Measurements from ENCODE around the gene SETD3. TPM values are rescaled to one million over a fixed set of nuclear protein-coding genes. Genes with fewer than 3 reads are reported as not detected.

Gene SETD3
- total and polyA plus RNA-seq, 10 of the 15 experiments (the other 5 are each of a cell fraction or from before 2014, with no cell fraction given): 11.3 to 44.2 (median 36.5) TPM

DNA sequence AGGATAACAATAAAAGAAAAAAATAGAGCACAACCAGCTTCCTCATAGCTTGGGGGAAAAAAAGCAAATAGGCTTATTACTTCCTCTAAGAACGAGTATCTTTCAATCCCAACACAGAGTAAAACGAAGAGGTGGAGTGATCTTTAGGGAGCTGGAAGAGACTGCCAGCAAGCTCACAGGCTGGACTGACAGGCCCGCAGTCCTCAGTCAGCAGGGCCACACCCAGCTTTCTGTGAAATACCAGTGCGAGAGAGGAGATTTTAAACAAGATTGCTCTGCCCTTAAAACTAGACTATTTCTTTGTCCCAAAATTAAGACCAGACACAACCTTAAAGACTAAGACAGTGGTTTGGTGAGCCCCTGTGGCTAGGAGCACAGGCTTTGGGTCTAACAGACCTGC is 32.9 kb downstream of the SETD3 start:
- Histone ChIP-seq H3K9ac (ENCODE audit: control insufficient read depth, insufficient read depth, low read length) (no peak overlapping the region), H3K27me3 (replicated peaks in 1 of 2; ENCODE audit: control insufficient read depth in 2 of 2, insufficient read depth in 2 of 2, low read length in 1 of 2) (no peaks in the 10 kb centered on the region), H4K20me1 (ENCODE audit: control insufficient read depth, insufficient read depth) (no peaks in the 10 kb centered on the region), H3K4me1 (ENCODE audit: control insufficient read depth, insufficient read depth, low read length) (no peaks in the 10 kb centered on the region), H3K79me2 (ENCODE audit: control insufficient read depth, insufficient read depth, low read length) (no peaks in the 10 kb centered on the region), H3K9me3 (replicated peaks; ENCODE audit: control insufficient read depth, insufficient read depth, low read length) (no peaks in the 10 kb centered on the region), H3K27ac (ENCODE audit: control insufficient read depth, insufficient read depth) (no peak overlapping the region), H3K4me2 (ENCODE audit: control insufficient read depth, insufficient read depth) (no peak overlapping the region), H3K4me3 (no peak overlapping the region), H3K36me3 (ENCODE audit: control insufficient read depth in 2 of 2, insufficient read depth in 2 of 2, low read length in 1 of 2) (peaks cover 10 to 11% of the 10 kb centered on the region in 2 experiments; a peak in 3 of 4 replicates), H2AFZ (ENCODE audit: control insufficient read depth, low read depth, low read length) (no peak overlapping the region)
- ChIA-PET RAD21 (ENCODE audit: unreplicated experiment) (no interaction called here), CTCF (interaction anchor here (1.9 kb wide), 1 partner anchor 31 kb away, joined by 6 read pairs; no protein-coding TSS in a partner anchor), SMC1A (ENCODE audit: uncharacterized antibody, unreplicated experiment) (interaction anchor here (1.0 kb wide), 1 partner anchor 9 kb away, joined by 3 read pairs; no protein-coding TSS in a partner anchor), POLR2A (interaction anchor here (0.5 kb wide), 1 partner anchor 38 kb away, joined by 3 read pairs; no protein-coding TSS in a partner anchor)
- intact Hi-C loops (cut with micrococcal nuclease; ENCODE audit: unreplicated experiment) (no loop called here), in situ Hi-C loops (cut with MboI) (no loop called here)
- no peak for FAIRE-seq
- no peak for TF ChIP-seq RAD21 (IDR thresholded peaks at IDR 0.05; ENCODE audit: insufficient read depth, low read depth, low read length)
- TF ChIP-seq ZBED1 (IDR thresholded peaks at IDR 0.05; ENCODE audit: borderline replicate concordance): no peak
- no peak for TF ChIP-seq KLF5 (IDR thresholded peaks at IDR 0.05; ENCODE audit: partially characterized antibody)
- TF ChIP-seq CHD1 (IDR thresholded peaks at IDR 0.05; ENCODE audit: low read depth, low read length): no peak
- no peak for TF ChIP-seq NFYB (IDR thresholded peaks at IDR 0.05; ENCODE audit: insufficient read depth, low read depth, low read length)
- no peak for TF ChIP-seq MEF2A (IDR thresholded peaks at IDR 0.05; ENCODE audit: insufficient read depth, low read depth, low read length)
- TF ChIP-seq MXI1 (IDR thresholded peaks at IDR 0.05; ENCODE audit: low read depth, low read length): no peak
- TF ChIP-seq, protein P1, sequence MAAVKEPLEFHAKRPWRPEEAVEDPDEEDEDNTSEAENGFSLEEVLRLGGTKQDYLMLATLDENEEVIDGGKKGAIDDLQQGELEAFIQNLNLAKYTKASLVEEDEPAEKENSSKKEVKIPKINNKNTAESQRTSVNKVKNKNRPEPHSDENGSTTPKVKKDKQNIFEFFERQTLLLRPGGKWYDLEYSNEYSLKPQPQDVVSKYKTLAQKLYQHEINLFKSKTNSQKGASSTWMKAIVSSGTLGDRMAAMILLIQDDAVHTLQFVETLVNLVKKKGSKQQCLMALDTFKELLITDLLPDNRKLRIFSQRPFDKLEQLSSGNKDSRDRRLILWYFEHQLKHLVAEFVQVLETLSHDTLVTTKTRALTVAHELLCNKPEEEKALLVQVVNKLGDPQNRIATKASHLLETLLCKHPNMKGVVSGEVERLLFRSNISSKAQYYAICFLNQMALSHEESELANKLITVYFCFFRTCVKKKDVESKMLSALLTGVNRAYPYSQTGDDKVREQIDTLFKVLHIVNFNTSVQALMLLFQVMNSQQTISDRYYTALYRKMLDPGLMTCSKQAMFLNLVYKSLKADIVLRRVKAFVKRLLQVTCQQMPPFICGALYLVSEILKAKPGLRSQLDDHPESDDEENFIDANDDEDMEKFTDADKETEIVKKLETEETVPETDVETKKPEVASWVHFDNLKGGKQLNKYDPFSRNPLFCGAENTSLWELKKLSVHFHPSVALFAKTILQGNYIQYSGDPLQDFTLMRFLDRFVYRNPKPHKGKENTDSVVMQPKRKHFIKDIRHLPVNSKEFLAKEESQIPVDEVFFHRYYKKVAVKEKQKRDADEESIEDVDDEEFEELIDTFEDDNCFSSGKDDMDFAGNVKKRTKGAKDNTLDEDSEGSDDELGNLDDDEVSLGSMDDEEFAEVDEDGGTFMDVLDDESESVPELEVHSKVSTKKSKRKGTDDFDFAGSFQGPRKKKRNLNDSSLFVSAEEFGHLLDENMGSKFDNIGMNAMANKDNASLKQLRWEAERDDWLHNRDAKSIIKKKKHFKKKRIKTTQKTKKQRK (IDR thresholded peaks at IDR 0.05; ENCODE audit: low read depth, low read length): no peak
- TF ChIP-seq PAX5 (IDR thresholded peaks at IDR 0.05; ENCODE audit: borderline replicate concordance, low read depth, low read length): no peak
- TF ChIP-seq CBFB (IDR thresholded peaks at IDR 0.05; ENCODE audit: low read depth): no peak
- TF ChIP-seq SIN3A (IDR thresholded peaks at IDR 0.05; ENCODE audit: low read depth, low read length): no peak
- TF ChIP-seq ZSCAN29 (IDR thresholded peaks at IDR 0.05): no peak
- TF ChIP-seq, protein P2, sequence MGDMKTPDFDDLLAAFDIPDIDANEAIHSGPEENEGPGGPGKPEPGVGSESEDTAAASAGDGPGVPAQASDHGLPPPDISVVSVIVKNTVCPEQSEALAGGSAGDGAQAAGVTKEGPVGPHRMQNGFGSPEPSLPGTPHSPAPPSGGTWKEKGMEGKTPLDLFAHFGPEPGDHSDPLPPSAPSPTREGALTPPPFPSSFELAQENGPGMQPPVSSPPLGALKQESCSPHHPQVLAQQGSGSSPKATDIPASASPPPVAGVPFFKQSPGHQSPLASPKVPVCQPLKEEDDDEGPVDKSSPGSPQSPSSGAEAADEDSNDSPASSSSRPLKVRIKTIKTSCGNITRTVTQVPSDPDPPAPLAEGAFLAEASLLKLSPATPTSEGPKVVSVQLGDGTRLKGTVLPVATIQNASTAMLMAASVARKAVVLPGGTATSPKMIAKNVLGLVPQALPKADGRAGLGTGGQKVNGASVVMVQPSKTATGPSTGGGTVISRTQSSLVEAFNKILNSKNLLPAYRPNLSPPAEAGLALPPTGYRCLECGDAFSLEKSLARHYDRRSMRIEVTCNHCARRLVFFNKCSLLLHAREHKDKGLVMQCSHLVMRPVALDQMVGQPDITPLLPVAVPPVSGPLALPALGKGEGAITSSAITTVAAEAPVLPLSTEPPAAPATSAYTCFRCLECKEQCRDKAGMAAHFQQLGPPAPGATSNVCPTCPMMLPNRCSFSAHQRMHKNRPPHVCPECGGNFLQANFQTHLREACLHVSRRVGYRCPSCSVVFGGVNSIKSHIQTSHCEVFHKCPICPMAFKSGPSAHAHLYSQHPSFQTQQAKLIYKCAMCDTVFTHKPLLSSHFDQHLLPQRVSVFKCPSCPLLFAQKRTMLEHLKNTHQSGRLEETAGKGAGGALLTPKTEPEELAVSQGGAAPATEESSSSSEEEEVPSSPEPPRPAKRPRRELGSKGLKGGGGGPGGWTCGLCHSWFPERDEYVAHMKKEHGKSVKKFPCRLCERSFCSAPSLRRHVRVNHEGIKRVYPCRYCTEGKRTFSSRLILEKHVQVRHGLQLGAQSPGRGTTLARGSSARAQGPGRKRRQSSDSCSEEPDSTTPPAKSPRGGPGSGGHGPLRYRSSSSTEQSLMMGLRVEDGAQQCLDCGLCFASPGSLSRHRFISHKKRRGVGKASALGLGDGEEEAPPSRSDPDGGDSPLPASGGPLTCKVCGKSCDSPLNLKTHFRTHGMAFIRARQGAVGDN (IDR thresholded peaks at IDR 0.05): no peak
- TF ChIP-seq CBX3 (IDR thresholded peaks at IDR 0.05; ENCODE audit: borderline replicate concordance, low read depth): no peak
- no peak for TF ChIP-seq NFYA (IDR thresholded peaks at IDR 0.05; ENCODE audit: borderline replicate concordance, low read depth, low read length)
- WGBS (ENCODE audit: insufficient coverage, insufficient replicate concordance, low lambda C conversion rate, missing lambda C conversion rate): 88% methylated on average over 4 of the region's 4 CpGs
- no peak for DNase-seq (ENCODE audit: low read depth, low spot score)
- no TSS peak for BruUV-seq (replicated peaks)
- ATAC-seq: no peak

Measured in GM12878 (cell line).